Mammary microvascular endothelial cell (primary cell): Measurements from ENCODE around the gene RGN. TPM values are rescaled to one million over a fixed set of nuclear protein-coding genes. Genes with fewer than 3 reads are reported as not detected.

Source experiments
- total RNA-seq: library from RNA; depleted of rRNA; stranded (reverse); fragments of >200 nt; gene quantifications from 2 replicates; pipeline ENCODE4 v1.2.3, GENCODE V29; 2015

RGN gene
- total RNA-seq: 0.20 TPM in 1 of 2 replicates, not detected in the other

GRCh38 chrX:47078129-47079043 is at the start of gene RGN:
Gene RGN (plus strand): TSS chrX:47078443. CDS start chrX:47081145, 2,702 bp downstream.

Other genes starting within 250 kb of the RGN start
- gene RP2, start 241.4 kb upstream of the RGN start, total RNA-seq: 25.2 and 26.1 TPM in 2 replicates
- 3.6 and 5.2 TPM in 2 replicates for gene JADE3, start 166.0 kb upstream of the RGN start, total RNA-seq
- 71.1 and 73.9 TPM in 2 replicates for gene NDUFB11, start 66.3 kb downstream of the RGN start, total RNA-seq
- gene RBM10, start 66.8 kb downstream of the RGN start, total RNA-seq: 47.4 and 53.0 TPM in 2 replicates
- gene UBA1, start 115.4 kb downstream of the RGN start, total RNA-seq: 225 and 239 TPM in 2 replicates
- gene CDK16, start 140.2 kb downstream of the RGN start, total RNA-seq: 107 and 122 TPM in 2 replicates
- 13.3 and 16.1 TPM in 2 replicates for gene USP11, start 154.6 kb downstream of the RGN start, total RNA-seq